HL-60/S4 treated with phorbol 12-myristate 13-acetate at 8.2 ng/mL for 4 days and 3 days (cell line): Measurements from ENCODE around the gene CACFD1.

Experiments used
- in situ Hi-C: fragments of 300-500 bp; cut with MboI; formaldehyde crosslinking; loops from 2 replicates; pipeline ENCODE4 v1.15.0; 2022; ENCODE audit warnings: low sequenced_read_pairs

CACFD1 gene

GRCh38 chr9:133463864-133464615 lies 4.3 kb downstream of the CACFD1 start:
- in situ Hi-C loops, result no loop called here

GRCh38 chr9:133464638-133465037 lies 4.9 kb downstream of the CACFD1 start:
- in situ Hi-C loops, result no loop called here

DNA sequence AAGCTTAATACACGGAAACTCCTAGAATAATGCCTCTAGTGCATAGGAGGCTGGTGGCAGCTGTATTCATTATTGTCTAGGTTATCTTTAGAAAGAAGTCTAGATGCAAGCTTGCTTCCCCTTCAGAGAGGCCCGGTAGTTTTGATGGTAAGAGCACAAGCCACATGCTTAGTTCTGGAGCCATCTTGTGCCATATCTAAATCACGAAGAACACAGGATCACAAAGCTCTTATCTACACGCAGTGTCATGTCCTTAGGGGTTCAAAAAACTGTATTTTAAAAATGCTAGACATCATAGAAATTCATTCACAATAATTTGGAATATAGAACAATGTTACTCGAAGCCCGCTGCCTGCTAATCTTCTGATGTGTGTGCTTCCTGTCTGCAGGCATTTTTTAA lies 6.2 kb downstream of the CACFD1 start:
- in situ Hi-C loops, result no loop called here

- in situ Hi-C loops, result no loop called here
Observed at GRCh38 chr9:133467101-133467500, 7.3 kb downstream of the CACFD1 start.

DNA sequence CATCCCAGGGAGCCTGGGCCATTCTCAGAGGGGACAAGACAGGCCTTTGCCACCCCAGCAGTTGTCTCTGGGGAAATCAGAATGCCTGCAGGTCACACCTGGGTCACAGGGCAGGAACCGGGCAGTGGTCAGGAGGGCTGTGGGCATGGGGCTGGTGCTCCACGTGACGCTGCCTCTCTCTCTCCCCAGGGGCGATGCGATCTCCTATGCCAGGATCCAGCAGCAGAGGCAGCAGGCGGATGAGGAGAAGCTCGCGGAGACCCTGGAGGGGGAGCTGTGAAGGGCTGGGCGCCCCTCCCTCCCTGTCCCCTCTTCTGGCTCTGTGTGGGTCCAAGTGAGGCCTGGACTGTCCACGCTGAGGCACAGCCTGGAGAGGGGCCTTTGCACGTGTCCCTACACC lies 8.6 kb downstream of the CACFD1 start:
- in situ Hi-C loops, result no loop called here

- in situ Hi-C loops, result no loop called here
Observed at GRCh38 chr9:133468777-133469421, 9.1 kb downstream of the CACFD1 start.

DNA sequence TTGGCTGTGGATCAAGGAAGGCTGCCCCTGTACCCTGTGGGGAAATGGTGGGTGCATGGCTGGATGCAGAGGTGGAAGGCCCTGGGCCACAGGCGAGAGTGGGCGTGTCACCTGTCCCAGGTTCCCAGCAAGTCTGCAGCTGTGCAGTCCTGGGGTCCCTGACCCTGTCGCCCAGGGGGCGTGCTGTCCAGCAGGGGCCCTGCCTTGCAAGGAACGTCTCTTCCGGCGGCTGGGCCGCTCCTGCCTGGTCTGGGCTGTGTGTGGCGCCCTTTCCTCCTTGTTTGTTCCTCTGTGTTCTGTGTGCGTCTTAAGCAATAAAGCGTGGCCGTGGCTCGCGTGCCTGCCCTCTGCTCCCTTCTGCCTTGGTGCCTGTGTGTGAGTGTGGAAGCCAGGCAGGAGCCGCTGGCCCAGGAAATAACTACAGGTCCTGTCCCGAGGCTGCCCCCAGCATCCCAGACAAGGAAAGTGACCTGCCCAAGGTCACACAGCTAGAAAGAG lies 10.7 kb downstream of the CACFD1 start:
- in situ Hi-C loops, result no loop called here

GRCh38 chr9:133470988-133471387 lies 11.2 kb downstream of the CACFD1 start:
- in situ Hi-C loops, result no loop called here

GRCh38 chr9:133471551-133472276 lies 11.9 kb downstream of the CACFD1 start:
- in situ Hi-C loops, result no loop called here

DNA sequence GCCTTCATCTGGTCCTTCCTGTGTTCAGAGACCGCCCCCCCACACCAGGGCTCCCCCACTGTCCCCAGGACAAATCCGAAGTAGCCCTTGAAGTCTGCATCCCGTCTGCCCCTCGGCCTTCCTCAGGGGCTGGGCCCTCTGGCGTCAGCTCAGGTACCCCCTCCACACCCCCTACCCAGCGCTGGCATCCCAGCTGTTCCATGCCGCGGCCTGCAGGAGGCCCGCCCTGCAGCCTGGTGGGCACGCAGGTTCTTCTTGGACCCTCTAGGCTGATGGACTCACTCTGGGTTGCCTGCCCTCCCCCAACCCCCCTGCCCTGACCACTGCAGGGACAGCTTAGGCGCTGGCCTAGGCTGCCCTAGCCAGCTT lies 12.5 kb downstream of the CACFD1 start:
- in situ Hi-C loops, result no loop called here

- in situ Hi-C loops, result no loop called here
Observed at GRCh38 chr9:133472753-133473378, 13.1 kb downstream of the CACFD1 start.

DNA sequence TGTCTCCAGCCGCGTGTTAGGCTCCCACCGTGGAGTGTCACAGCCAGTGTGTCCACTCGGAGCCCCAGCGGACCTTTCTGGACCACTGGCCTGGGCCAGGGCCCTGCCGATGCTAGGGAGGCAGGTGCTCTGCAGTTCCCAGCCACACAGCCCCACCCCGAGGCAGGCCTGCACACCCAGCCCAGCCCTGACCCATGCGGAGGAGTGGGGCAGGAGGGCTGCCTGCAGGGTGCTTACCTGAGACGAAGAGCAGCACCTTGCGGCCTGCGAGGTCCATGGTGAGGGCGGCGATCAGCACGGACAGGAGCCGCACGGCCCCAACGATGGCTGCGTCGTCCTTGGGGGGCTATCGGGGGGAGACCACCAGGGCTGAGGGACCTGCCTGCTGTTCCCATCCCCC lies 14.0 kb downstream of the CACFD1 start:
- in situ Hi-C loops, result no loop called here

DNA sequence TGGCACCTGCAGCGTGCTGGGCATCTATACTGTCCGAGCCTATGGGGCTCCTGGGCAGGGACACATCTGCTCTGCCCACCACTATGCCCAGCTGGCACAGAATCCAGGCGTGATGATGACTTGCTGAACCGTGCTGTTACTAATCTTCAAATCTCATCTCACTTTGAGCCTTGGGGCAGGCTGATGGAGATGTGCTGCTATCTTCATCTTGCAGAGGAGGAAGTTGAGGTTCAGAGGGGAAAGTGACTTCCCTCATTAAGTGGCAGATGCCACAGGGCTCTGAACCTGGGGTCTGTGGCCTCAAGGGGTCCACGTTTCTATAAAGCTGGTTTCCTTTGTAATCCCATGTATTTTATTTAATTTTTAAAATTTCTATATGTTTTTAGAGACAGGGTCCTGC lies 14.4 kb downstream of the CACFD1 start:
- in situ Hi-C loops, result no loop called here

- in situ Hi-C loops, result loop anchor here (25.0 kb wide), 1 partner anchor 288 kb away; no protein-coding TSS in a partner anchor
Observed at GRCh38 chr9:133474853-133475252, 15.1 kb downstream of the CACFD1 start.

DNA sequence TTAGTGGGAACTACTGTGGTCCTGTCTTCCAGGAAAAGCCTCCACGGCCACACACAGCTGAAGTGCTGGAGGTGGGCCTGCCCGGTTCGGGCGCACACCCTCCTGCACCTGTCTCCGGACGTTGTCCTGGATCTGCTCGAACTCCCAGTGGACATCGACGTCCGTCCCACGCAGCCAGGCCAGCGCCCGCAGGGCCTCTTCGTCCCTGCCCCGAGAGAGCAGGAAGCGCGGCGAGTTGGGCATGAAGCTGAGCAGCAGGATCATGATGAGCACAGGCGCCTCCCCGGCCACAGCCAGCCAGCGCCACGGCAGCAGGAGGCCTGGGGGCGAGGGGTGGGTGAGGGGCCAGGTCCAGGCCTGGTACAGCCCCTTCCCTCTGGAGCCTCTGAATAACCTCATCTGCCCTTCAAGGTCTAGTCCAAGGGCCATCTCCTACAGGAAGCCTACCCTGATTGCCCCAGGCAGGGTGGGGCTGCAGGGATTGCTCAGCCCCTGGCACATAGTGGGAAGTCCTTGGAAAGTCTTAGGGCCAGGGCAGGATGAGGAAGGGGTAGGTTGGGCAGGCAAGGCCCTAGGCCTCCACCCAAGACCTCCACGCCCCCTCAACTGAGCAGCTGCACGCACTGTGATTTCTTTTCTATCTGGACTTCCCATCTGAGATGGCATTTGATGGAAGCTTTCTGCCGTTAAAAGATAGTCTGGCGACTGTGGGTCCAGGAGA lies 15.7 kb downstream of the CACFD1 start:
- in situ Hi-C loops, result loop anchor here (25.0 kb wide), 1 partner anchor 288 kb away; no protein-coding TSS in a partner anchor

DNA sequence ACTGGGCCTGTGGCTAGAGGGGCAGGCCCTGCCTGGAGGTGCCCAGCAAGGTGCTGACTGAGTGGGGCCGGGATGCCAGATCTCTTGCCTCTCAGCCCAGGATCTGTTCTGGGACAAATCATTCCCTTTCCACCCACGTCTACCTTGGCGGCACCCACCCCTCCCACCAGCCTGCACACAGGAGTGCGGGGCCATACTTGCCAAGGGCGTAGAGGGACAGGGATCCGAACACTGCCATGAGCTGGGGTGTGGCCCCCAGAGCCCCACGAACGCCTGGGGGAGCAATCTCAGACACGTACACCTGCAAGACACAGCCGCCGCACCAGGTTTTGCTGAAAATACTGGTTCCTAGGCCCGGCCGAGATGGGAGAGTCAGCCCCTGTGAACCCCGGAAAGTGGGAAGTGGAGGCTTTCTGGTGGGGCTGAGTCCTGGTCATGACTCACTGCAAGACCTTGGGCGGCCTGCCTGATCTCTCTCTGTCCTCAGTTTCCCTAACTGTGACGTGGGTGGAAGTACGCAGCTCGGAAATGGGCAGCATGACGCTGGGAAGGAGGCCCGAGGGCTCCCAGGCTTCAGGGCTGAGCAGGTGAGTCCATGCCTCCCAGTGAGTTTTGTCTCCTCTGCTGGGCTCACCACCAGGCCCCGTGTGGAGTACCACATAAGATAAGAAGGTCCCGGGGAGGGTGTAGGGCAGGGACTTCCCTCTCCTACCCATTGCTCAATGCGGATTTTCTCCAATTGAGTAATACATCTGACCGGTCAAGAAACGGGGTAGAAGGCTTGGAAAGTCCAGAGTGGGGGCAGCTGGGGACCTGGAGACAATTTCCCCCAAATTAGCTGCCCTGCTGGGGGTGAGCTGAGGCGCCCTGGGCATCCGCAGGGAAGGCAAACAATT lies 16.5 kb downstream of the CACFD1 start:
- in situ Hi-C loops, result loop anchor here (25.0 kb wide), 1 partner anchor 289 kb away; no protein-coding TSS in a partner anchor

DNA sequence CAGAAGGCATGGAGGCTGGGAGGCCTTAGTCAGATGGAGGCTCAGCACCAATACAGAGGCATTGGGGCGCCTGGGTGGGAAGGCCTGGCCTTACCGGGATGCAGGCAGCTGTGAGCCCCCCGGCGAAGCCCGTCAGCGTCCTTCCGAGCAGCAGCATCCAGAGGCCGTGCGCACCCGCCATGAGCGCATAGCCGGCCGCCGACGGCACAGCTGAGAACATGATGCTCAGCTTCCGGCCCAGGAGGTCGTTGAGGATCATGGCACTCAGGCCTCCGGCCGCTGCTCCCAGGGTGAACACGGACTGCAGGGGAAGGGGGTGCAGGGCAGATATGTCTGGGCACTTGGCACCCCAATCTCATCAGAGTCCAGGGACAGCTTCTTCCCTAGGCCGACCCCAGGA lies 17.2 kb downstream of the CACFD1 start:
- in situ Hi-C loops, result loop anchor here (25.0 kb wide), 1 partner anchor 290 kb away; no protein-coding TSS in a partner anchor

DNA sequence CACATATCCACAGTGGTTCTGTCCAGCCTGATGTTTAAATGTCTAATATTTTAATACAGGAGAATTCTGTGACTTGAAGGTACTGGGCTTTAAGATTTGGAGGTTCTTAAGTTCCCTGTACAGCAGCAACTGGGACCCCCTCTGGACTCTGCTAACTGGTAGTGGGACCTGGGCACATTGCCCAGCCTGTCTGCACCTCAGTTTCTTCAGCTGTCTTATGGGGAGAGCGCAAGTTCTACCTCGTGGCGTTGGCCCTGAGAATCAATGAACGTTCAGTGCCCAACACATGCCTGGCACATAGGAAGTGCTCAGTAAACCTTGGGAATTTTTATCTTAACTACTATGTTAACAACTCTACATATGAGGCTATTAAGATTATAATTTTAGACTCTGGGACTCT lies 17.7 kb downstream of the CACFD1 start:
- in situ Hi-C loops, result loop anchor here (25.0 kb wide), 1 partner anchor 290 kb away; no protein-coding TSS in a partner anchor
